ENCODE data around the gene RASSF4.

Gene RASSF4

DNA sequence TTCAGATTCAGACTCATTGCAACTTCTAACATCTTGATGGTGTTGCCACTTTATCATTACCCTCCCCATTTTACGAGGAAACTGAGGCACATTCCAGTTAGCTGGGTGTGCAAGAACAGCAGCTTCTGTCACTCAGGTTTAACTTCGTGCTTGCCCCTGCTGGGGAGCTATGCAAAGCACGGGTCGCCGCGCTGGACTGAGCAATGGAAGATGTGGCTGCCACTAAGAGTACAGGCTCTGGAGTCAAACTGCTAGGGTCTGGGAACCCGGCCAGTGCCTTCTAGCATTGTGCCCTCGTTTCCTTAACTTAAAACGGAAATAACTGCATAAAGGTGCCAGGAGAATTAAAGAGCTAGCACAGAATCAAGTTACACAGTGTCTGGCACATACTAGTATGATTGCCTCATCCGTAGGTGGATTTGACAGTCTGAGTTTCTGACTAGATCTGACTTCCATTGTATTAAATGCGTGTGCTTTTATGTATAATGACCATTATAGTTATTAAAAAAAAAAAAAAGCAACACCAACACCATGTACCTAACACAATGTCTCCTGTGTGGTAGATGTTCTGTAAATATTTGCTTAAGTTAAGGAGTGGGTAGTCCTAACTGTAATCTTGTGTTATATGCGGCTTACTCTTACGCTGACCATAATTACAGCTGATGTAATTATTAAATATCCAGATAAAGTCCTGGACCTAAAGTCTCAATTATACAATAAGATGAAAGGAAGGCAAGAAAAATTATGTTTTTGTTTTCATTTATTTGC is 42.0 kb downstream of the RASSF4 start:
- no peak for DNase-seq (ENCODE audit: low spot score)

DNA sequence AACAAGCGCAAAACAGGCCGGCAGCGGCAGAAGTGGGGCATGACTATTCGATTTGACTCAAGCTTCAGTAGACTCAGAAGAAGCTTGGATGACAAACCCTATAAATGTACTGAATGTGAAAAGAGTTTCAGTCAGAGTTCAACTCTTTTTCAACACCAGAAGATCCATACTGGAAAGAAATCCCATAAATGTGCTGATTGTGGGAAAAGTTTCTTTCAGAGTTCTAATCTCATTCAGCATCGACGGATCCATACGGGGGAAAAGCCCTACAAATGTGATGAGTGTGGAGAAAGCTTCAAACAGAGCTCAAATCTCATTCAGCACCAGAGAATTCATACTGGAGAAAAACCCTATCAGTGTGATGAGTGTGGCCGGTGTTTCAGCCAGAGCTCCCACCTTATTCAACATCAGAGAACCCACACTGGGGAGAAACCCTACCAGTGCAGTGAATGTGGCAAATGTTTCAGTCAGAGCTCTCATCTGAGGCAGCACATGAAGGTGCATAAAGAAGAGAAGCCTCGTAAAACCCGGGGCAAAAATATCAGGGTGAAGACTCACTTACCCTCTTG is 43.9 kb downstream of the RASSF4 start:
- no peaks in the 10 kb centered on the region for H3K79me1 ChIP-seq (ENCODE audit: low read depth, low read length)
- peaks cover 6 to 39% of the 10 kb centered on the region in 2 donors for H3K9me3 ChIP-seq (replicated peaks in 1 of 2; ENCODE audit: control insufficient read depth in 2 of 2, insufficient read depth in 1 of 2, low read depth in 1 of 2, low read length in 2 of 2)

More for the DNA sequence above, 42.0 kb downstream of the RASSF4 start:
- no peak overlapping the region for H4K8ac ChIP-seq (ENCODE audit: low read depth, low read length)
- peak overlapping the region; percentile 86 for H2AFZ ChIP-seq (ENCODE audit: low read length)
- H3K9ac ChIP-seq (ENCODE audit: low read depth, low read length, poor library complexity), result no peak overlapping the region
- no peak overlapping the region for H3K27ac ChIP-seq (replicated peaks; ENCODE audit: low read length)
- H4K91ac ChIP-seq (ENCODE audit: low read depth, low read length, poor library complexity), result no peak overlapping the region
- H3K18ac ChIP-seq (ENCODE audit: low read length), result no peak overlapping the region
- H3K9me3 ChIP-seq (replicated peaks in 1 of 2; ENCODE audit: control insufficient read depth in 2 of 2, insufficient read depth in 1 of 2, low read depth in 1 of 2, low read length in 2 of 2), result peaks cover 6 to 39% of the 10 kb centered on the region in 2 donors
- no peak overlapping the region for H2BK12ac ChIP-seq (ENCODE audit: low read length)
- no peak overlapping the region for H3K23ac ChIP-seq (ENCODE audit: low read depth, low read length, poor library complexity)
- H2BK120ac ChIP-seq (ENCODE audit: low read depth, low read length), result peak overlapping the region; percentile 2
- no peaks in the 10 kb centered on the region for H3K27me3 ChIP-seq (ENCODE audit: control insufficient read depth in 3 of 3, insufficient read depth in 3 of 3, low read depth in 1 of 3, low read length in 3 of 3)
- H3K14ac ChIP-seq (ENCODE audit: low read length), result peak overlapping the region; percentile 22
- H3K4me3 ChIP-seq (ENCODE audit: low read length in 2 of 2), result peak overlapping the region; percentile 75 to 86
- whole genome bisulfite sequencing, 2 donors (ENCODE audit: extremely low coverage in 2 of 2, insufficient read length in 2 of 2, insufficient replicate concordance in 1 of 2), result no CpG with 5 or more reads among the region's 13 CpGs
- H3K36me3 ChIP-seq (replicated peaks in 1 of 2; ENCODE audit: control insufficient read depth in 2 of 2, insufficient read depth in 2 of 2, low read length in 2 of 2), result peaks cover 12 to 38% of the 10 kb centered on the region in 2 donors
- H3K79me1 ChIP-seq (ENCODE audit: low read depth, low read length), result no peaks in the 10 kb centered on the region
- H2BK15ac ChIP-seq (ENCODE audit: low read length), result no peak overlapping the region
- no peak overlapping the region for H2BK5ac ChIP-seq (ENCODE audit: low read length)
- H3K4ac ChIP-seq (ENCODE audit: low read length), result no peak overlapping the region
- H3K4me2 ChIP-seq (ENCODE audit: insufficient read depth, low read length, poor library complexity, severe bottlenecking), result peak overlapping the region; percentile 71
- peaks cover 0 to 5% of the 10 kb centered on the region in 2 donors for H3K4me1 ChIP-seq (ENCODE audit: control insufficient read depth in 2 of 2, insufficient read depth in 1 of 2, low read depth in 1 of 2, low read length in 2 of 2)
- peak overlapping the region; percentile 22 for H2AK5ac ChIP-seq (ENCODE audit: low read depth, low read length)

GRCh38 chr10:45004661-45005060 is 45.1 kb downstream of the RASSF4 start:
- Histone ChIP-seq H3K27me3 (ENCODE audit: control insufficient read depth in 3 of 3, insufficient read depth in 3 of 3, low read depth in 1 of 3, low read length in 3 of 3) (no peaks in the 10 kb centered on the region), H3K27ac (replicated peaks; ENCODE audit: low read length) (no peak overlapping the region), H2AFZ (ENCODE audit: low read length) (no peak overlapping the region), H3K9me3 (replicated peaks in 1 of 2; ENCODE audit: control insufficient read depth in 2 of 2, insufficient read depth in 1 of 2, low read depth in 1 of 2, low read length in 2 of 2) (peaks cover 6 to 39% of the 10 kb centered on the region in 2 donors), H3K4me3 (ENCODE audit: low read length in 2 of 2) (no peak overlapping the region), H4K8ac (ENCODE audit: low read depth, low read length) (no peak overlapping the region), H4K91ac (ENCODE audit: low read depth, low read length, poor library complexity) (no peak overlapping the region), H2BK120ac (ENCODE audit: low read depth, low read length) (no peak overlapping the region), H3K18ac (ENCODE audit: low read length) (no peak overlapping the region), H2BK15ac (ENCODE audit: low read length) (no peak overlapping the region), H3K36me3 (replicated peaks in 1 of 2; ENCODE audit: control insufficient read depth in 2 of 2, insufficient read depth in 2 of 2, low read length in 2 of 2) (peaks cover 12 to 38% of the 10 kb centered on the region in 2 donors), H3K4me2 (ENCODE audit: insufficient read depth, low read length, poor library complexity, severe bottlenecking) (no peak overlapping the region), H2BK12ac (ENCODE audit: low read length) (no peak overlapping the region), H3K4me1 (ENCODE audit: control insufficient read depth in 2 of 2, insufficient read depth in 1 of 2, low read depth in 1 of 2, low read length in 2 of 2) (peaks cover 0 to 6% of the 10 kb centered on the region in 2 donors), H3K4ac (ENCODE audit: low read length) (no peak overlapping the region), H2BK5ac (ENCODE audit: low read length) (no peak overlapping the region), H3K79me1 (ENCODE audit: low read depth, low read length) (no peaks in the 10 kb centered on the region), H3K14ac (ENCODE audit: low read length) (no peak overlapping the region), H3K23ac (ENCODE audit: low read depth, low read length, poor library complexity) (no peak overlapping the region), H2AK5ac (ENCODE audit: low read depth, low read length) (no peak overlapping the region), H3K9ac (ENCODE audit: low read depth, low read length, poor library complexity) (no peak overlapping the region)
- no peak for DNase-seq (ENCODE audit: low spot score)
- WGBS, 2 donors (ENCODE audit: extremely low coverage in 2 of 2, insufficient read length in 2 of 2, insufficient replicate concordance in 1 of 2), result no CpG with 5 or more reads among the region's 3 CpGs

More for the DNA sequence above, 43.9 kb downstream of the RASSF4 start:
- H2BK15ac ChIP-seq (ENCODE audit: low read length), result no peak overlapping the region
- H3K4me1 ChIP-seq (ENCODE audit: control insufficient read depth in 2 of 2, insufficient read depth in 1 of 2, low read depth in 1 of 2, low read length in 2 of 2), result peaks cover 0 to 6% of the 10 kb centered on the region in 2 donors
- H3K36me3 ChIP-seq (replicated peaks in 1 of 2; ENCODE audit: control insufficient read depth in 2 of 2, insufficient read depth in 2 of 2, low read length in 2 of 2), result peaks cover 12 to 38% of the 10 kb centered on the region in 2 donors
- no peak overlapping the region for H3K18ac ChIP-seq (ENCODE audit: low read length)
- H3K27ac ChIP-seq (replicated peaks; ENCODE audit: low read length), result no peak overlapping the region
- H4K8ac ChIP-seq (ENCODE audit: low read depth, low read length), result no peak overlapping the region
- no peak for DNase-seq (ENCODE audit: low spot score)
- no peak overlapping the region for H2AFZ ChIP-seq (ENCODE audit: low read length)
- H2AK5ac ChIP-seq (ENCODE audit: low read depth, low read length), result no peak overlapping the region
- no peak overlapping the region for H2BK5ac ChIP-seq (ENCODE audit: low read length)
- no peak overlapping the region for H2BK120ac ChIP-seq (ENCODE audit: low read depth, low read length)
- H3K23ac ChIP-seq (ENCODE audit: low read depth, low read length, poor library complexity), result no peak overlapping the region
- H3K27me3 ChIP-seq (ENCODE audit: control insufficient read depth in 3 of 3, insufficient read depth in 3 of 3, low read depth in 1 of 3, low read length in 3 of 3), result no peaks in the 10 kb centered on the region
- H4K91ac ChIP-seq (ENCODE audit: low read depth, low read length, poor library complexity), result no peak overlapping the region
- no peak overlapping the region for H2BK12ac ChIP-seq (ENCODE audit: low read length)
- H3K9ac ChIP-seq (ENCODE audit: low read depth, low read length, poor library complexity), result no peak overlapping the region
- H3K4ac ChIP-seq (ENCODE audit: low read length), result no peak overlapping the region
- no peak overlapping the region for H3K14ac ChIP-seq (ENCODE audit: low read length)
- H3K4me3 ChIP-seq (ENCODE audit: low read length in 2 of 2), result no peak overlapping the region
- H3K4me2 ChIP-seq (ENCODE audit: insufficient read depth, low read length, poor library complexity, severe bottlenecking), result no peak overlapping the region
- whole genome bisulfite sequencing, 2 donors (ENCODE audit: extremely low coverage in 2 of 2, insufficient read length in 2 of 2, insufficient replicate concordance in 1 of 2), result no CpG with 5 or more reads among the region's 10 CpGs

DNA sequence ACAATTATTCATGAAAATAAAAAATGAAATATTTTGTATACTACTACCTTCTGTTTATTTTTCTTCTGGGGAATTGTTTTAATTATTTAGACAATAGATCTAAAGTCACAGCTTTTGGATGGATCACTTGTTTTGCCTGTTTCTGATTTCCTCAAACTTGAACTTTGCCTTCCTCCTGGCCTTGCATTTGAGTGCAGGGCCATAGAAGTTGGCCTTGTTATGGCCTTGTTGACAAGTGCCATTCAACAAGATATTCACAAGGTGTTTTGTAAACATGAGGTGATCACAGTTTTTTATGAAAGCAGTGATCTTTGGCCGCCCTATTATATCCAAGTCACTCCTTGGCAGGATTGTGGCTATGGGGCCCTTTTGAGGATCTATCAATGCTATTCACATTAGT is 45.7 kb downstream of the RASSF4 start:
- DNase-seq (ENCODE audit: low spot score), result no peak
- no peak overlapping the region for H2BK120ac ChIP-seq (ENCODE audit: low read depth, low read length)
- H2AK5ac ChIP-seq (ENCODE audit: low read depth, low read length), result no peak overlapping the region
- H4K8ac ChIP-seq (ENCODE audit: low read depth, low read length), result no peak overlapping the region
- peaks cover 12 to 38% of the 10 kb centered on the region in 2 donors for H3K36me3 ChIP-seq (replicated peaks in 1 of 2; ENCODE audit: control insufficient read depth in 2 of 2, insufficient read depth in 2 of 2, low read length in 2 of 2)
- no peak overlapping the region for H2BK12ac ChIP-seq (ENCODE audit: low read length)
- H4K91ac ChIP-seq (ENCODE audit: low read depth, low read length, poor library complexity), result no peak overlapping the region
- H3K14ac ChIP-seq (ENCODE audit: low read length), result no peak overlapping the region
- H3K27ac ChIP-seq (replicated peaks; ENCODE audit: low read length), result no peak overlapping the region
- no peak overlapping the region for H2AFZ ChIP-seq (ENCODE audit: low read length)
- no peaks in the 10 kb centered on the region for H3K79me1 ChIP-seq (ENCODE audit: low read depth, low read length)
- no peak overlapping the region for H3K4ac ChIP-seq (ENCODE audit: low read length)
- H3K9me3 ChIP-seq (replicated peaks in 1 of 2; ENCODE audit: control insufficient read depth in 2 of 2, insufficient read depth in 1 of 2, low read depth in 1 of 2, low read length in 2 of 2), result peaks cover 6 to 39% of the 10 kb centered on the region in 2 donors
- H3K4me2 ChIP-seq (ENCODE audit: insufficient read depth, low read length, poor library complexity, severe bottlenecking), result no peak overlapping the region
- no peak overlapping the region for H3K23ac ChIP-seq (ENCODE audit: low read depth, low read length, poor library complexity)
- H3K9ac ChIP-seq (ENCODE audit: low read depth, low read length, poor library complexity), result no peak overlapping the region
- no peak overlapping the region for H3K4me3 ChIP-seq (ENCODE audit: low read length in 2 of 2)
- H2BK5ac ChIP-seq (ENCODE audit: low read length), result no peak overlapping the region
- no CpG with 5 or more reads among the region's 1 CpG for WGBS, 2 donors (ENCODE audit: extremely low coverage in 2 of 2, insufficient read length in 2 of 2, insufficient replicate concordance in 1 of 2)
- no peak overlapping the region for H3K18ac ChIP-seq (ENCODE audit: low read length)
- no peak overlapping the region for H2BK15ac ChIP-seq (ENCODE audit: low read length)
- H3K27me3 ChIP-seq (ENCODE audit: control insufficient read depth in 3 of 3, insufficient read depth in 3 of 3, low read depth in 1 of 3, low read length in 3 of 3), result no peaks in the 10 kb centered on the region
- H3K4me1 ChIP-seq (ENCODE audit: control insufficient read depth in 2 of 2, insufficient read depth in 1 of 2, low read depth in 1 of 2, low read length in 2 of 2), result peaks cover 0 to 3% of the 10 kb centered on the region in 2 donors
